ENCODE data around the gene CEP135. TPM values are rescaled to one million over a fixed set of nuclear protein-coding genes. Genes with fewer than 3 reads are reported as not detected.

Gene CEP135
- total and polyA plus RNA-seq, 2 donors (not counting 3 experiments of a cell fraction or from before 2014, with no cell fraction given): 2.8 to 15.3 TPM

DNA sequence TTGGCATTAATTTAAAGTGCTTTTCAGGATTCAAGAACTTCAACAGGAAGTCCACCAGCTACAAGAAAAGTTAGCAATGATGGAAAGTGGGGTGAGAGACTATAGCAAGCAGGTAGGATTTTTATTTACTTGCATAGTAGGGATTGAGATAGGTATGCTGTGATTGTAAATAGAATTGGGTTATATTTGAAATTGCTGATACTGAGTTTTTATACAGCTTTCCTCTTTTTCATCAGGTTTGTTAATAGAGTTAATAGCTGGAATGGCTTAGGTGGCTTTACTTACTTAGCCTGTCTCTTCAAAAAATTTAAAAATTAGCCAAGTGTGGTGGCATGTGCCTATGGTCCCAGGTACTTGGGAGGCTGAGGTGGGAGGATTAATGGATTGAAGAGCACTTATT, 10.9 kb downstream of the CEP135 start:
- CTCF ChIA-PET: interaction anchor here (0.8 to 1.4 kb wide), 2 partner anchors 10 to 11 kb away, joined by 3 to 8 read pairs; partner anchors contain the start of gene CEP135

DNA sequence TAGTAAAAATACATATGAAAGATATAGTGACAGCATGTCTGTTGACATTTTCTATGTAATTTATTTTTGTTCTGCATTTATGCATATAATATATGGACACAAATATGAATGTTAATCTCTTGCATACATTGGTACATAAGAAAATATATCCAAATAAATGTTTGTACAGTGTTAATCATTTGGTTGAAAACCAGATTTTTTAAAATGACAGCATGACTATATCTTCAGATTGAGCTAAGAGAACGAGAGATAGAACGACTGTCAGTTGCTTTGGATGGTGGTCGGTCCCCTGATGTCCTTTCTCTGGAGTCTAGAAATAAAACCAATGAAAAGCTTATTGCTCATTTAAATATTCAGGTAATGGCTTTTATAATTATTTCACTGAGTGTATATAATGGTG, 15.3 kb downstream of the CEP135 start:
- Histone ChIP-seq H3K9ac (replicated peaks; ENCODE audit: extremely low read depth, insufficient read depth, low read length) (no peak overlapping the region), H2AFZ (ENCODE audit: low read depth, low read length) (no peak overlapping the region), H3K4me2 (ENCODE audit: insufficient read depth, low read length) (no peak overlapping the region), H3K9me1 (replicated peaks; ENCODE audit: control insufficient read depth, extremely low read depth, insufficient read depth, low read length) (no peaks in the 10 kb centered on the region), H3K36me3 (ENCODE audit: control insufficient read depth in 2 of 2, extremely low read depth in 1 of 2, insufficient read depth in 2 of 2, low read length in 2 of 2) (peaks cover 0 to 4% of the 10 kb centered on the region in 2 experiments), H4K20me1 (replicated peaks; ENCODE audit: control insufficient read depth, extremely low read depth, insufficient read depth, low read length) (no peaks in the 10 kb centered on the region), H3K4me3 (replicated peaks in 1 of 3; ENCODE audit: insufficient read depth in 1 of 3, low read depth in 1 of 3, low read length in 3 of 3) (no peak overlapping the region), H3K9me3 (replicated peaks; ENCODE audit: control insufficient read depth, insufficient read depth, low read length) (no peaks in the 10 kb centered on the region), H3K4me1 (ENCODE audit: control insufficient read depth, extremely low read depth, insufficient read depth, low read length) (no peaks in the 10 kb centered on the region), H3K79me2 (ENCODE audit: control insufficient read depth, insufficient read depth, low read length) (no peaks in the 10 kb centered on the region), H3K27ac (ENCODE audit: insufficient read depth, low read depth, low read length) (no peak overlapping the region), H3K27me3 (ENCODE audit: control insufficient read depth in 2 of 2, insufficient read depth in 2 of 2, low read length in 2 of 2) (no peaks in the 10 kb centered on the region)
- intact Hi-C loops (cut with micrococcal nuclease): no loop called here
- dilution Hi-C loops (cut with MboI; ENCODE audit: extremely low pct_ligation_motif_present, low sequenced_read_pairs): no loop called here
- CTCF ChIA-PET: interaction anchor here (2.1 kb wide), 1 partner anchor 15 kb away, joined by 9 read pairs; the partner anchor contains the start of gene CEP135
- no TSS peak for BruUV-seq (replicated peaks)
- POLR2A ChIA-PET: interaction anchor here (0.7 kb wide), 1 partner anchor 56 kb away, joined by 3 read pairs; no protein-coding TSS in a partner anchor
- TF ChIP-seq POLR2A (IDR thresholded peaks at IDR 0.05; ENCODE audit: low read depth, low read length) (no peak), JUN (IDR thresholded peaks at IDR 0.05; ENCODE audit: borderline replicate concordance, insufficient read depth, insufficient read length, low read depth) (no peak), FOS (IDR thresholded peaks at IDR 0.05; ENCODE audit: borderline replicate concordance, insufficient read depth, low read length) (no peak), POLR2AphosphoS5 (IDR thresholded peaks at IDR 0.05; ENCODE audit: insufficient read depth, low read depth, low read length) (no peak), GATA2 (IDR thresholded peaks at IDR 0.05; ENCODE audit: insufficient read depth, insufficient read length, low read depth, low read length) (no peak), MYC (IDR thresholded peaks at IDR 0.05; ENCODE audit: low read depth, low read length) (no peak), EZH2 (IDR thresholded peaks at IDR 0.05; ENCODE audit: borderline replicate concordance, low read depth, low read length, severe bottlenecking) (no peak)
- TF ChIP-seq, protein P1, sequence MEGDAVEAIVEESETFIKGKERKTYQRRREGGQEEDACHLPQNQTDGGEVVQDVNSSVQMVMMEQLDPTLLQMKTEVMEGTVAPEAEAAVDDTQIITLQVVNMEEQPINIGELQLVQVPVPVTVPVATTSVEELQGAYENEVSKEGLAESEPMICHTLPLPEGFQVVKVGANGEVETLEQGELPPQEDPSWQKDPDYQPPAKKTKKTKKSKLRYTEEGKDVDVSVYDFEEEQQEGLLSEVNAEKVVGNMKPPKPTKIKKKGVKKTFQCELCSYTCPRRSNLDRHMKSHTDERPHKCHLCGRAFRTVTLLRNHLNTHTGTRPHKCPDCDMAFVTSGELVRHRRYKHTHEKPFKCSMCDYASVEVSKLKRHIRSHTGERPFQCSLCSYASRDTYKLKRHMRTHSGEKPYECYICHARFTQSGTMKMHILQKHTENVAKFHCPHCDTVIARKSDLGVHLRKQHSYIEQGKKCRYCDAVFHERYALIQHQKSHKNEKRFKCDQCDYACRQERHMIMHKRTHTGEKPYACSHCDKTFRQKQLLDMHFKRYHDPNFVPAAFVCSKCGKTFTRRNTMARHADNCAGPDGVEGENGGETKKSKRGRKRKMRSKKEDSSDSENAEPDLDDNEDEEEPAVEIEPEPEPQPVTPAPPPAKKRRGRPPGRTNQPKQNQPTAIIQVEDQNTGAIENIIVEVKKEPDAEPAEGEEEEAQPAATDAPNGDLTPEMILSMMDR (IDR thresholded peaks at IDR 0.05; ENCODE audit: extremely low read depth in 1 of 2, insufficient read depth in 1 of 2, low read depth in 1 of 2, low read length in 2 of 2): no peak
- TF ChIP-seq, protein P2, sequence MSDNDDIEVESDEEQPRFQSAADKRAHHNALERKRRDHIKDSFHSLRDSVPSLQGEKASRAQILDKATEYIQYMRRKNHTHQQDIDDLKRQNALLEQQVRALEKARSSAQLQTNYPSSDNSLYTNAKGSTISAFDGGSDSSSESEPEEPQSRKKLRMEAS (IDR thresholded peaks at IDR 0.05; ENCODE audit: insufficient read depth, insufficient read length): no peak
- FAIRE-seq: no peak
- DNase-seq (ENCODE audit: low read depth, low spot score): no peak

More for the DNA sequence above, 10.9 kb downstream of the CEP135 start:
- dilution Hi-C loops (cut with MboI; ENCODE audit: extremely low pct_ligation_motif_present, low sequenced_read_pairs): no loop called here
- Histone ChIP-seq H3K27me3 (ENCODE audit: control insufficient read depth in 2 of 2, insufficient read depth in 2 of 2, low read length in 2 of 2) (no peaks in the 10 kb centered on the region), H3K36me3 (ENCODE audit: control insufficient read depth in 2 of 2, extremely low read depth in 1 of 2, insufficient read depth in 2 of 2, low read length in 2 of 2) (peaks cover 1 to 6% of the 10 kb centered on the region in 2 experiments), H3K27ac (ENCODE audit: insufficient read depth, low read depth, low read length) (no peak overlapping the region), H4K20me1 (replicated peaks; ENCODE audit: control insufficient read depth, extremely low read depth, insufficient read depth, low read length) (no peaks in the 10 kb centered on the region), H3K4me1 (ENCODE audit: control insufficient read depth, extremely low read depth, insufficient read depth, low read length) (no peaks in the 10 kb centered on the region), H3K9me3 (replicated peaks; ENCODE audit: control insufficient read depth, insufficient read depth, low read length) (no peaks in the 10 kb centered on the region), H3K4me2 (ENCODE audit: insufficient read depth, low read length) (no peak overlapping the region), H3K9me1 (replicated peaks; ENCODE audit: control insufficient read depth, extremely low read depth, insufficient read depth, low read length) (no peaks in the 10 kb centered on the region), H3K4me3 (replicated peaks in 1 of 3; ENCODE audit: insufficient read depth in 1 of 3, low read depth in 1 of 3, low read length in 3 of 3) (no peak overlapping the region), H3K79me2 (ENCODE audit: control insufficient read depth, insufficient read depth, low read length) (no peaks in the 10 kb centered on the region), H3K9ac (replicated peaks; ENCODE audit: extremely low read depth, insufficient read depth, low read length) (no peak overlapping the region), H2AFZ (ENCODE audit: low read depth, low read length) (no peak overlapping the region)
- FAIRE-seq (no peak), DNase-seq (ENCODE audit: low read depth, low spot score) (no peak)
- no TSS peak for BruUV-seq (replicated peaks)
- TF ChIP-seq POLR2AphosphoS5 (IDR thresholded peaks at IDR 0.05; ENCODE audit: insufficient read depth, low read depth, low read length): no peak
- intact Hi-C loops (cut with micrococcal nuclease): no loop called here
- POLR2A ChIA-PET: no interaction called here
